ENCODE results near the gene COL4A2.

GRCh38 chr13:110345266-110345665, 38.2 kb downstream of the COL4A2 start:
- TF ChIP-seq CTCF (IDR thresholded peaks at IDR 0.05) (no peak), POLR2AphosphoS5 (IDR thresholded peaks at IDR 0.05) (no peak), EP300 (IDR thresholded peaks at IDR 0.05) (no peak)

All from esophagus muscularis mucosa (tissue), 4 donors.